ENCODE results near the gene LRP4.

The LRP4 gene

DNA sequence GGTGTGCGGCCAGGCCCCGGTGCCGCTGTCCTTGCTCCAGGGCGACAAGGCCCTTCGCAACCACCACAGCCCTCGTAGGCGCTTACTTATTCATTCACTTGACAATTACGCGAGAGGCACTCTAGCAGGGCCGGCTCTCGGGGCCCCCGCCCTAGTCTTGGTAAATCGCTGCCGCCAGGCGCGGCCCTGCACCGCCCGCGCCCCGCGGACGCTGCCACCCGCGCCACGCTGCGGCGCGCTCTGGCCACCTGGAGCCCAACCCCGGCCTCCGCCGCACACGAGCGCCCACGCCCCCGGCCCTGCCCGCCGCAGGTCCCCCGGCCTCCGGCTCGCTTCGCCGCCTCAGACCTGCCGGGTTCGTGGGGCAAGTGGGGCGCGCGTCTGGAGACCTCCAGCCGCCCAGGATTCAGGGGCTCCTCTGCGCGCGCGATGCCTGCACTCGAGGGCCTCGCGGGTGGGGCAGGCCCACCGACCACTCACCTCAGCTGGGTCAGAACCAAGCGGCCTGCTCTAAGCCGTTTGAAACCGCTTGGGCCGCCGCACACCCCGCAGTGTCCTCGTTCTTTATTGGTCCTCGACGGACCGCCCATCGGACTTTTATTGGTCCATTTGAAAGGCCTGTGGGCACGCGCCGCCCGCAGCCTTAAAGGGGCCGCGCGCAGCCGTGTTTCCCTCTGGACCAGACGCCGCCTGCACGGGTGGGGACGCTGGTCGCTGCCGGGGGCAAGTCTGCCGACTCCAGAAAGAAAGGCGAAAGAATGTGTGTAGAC lies 72.4 kb downstream of the LRP4 start, which contains the start of gene CKAP5:
Gene CKAP5 (minus strand): TSS at position 541 of the 770 bp plus-strand sequence. CDS start 25,049 bp downstream, outside the sequence.
- peak; percentile 90 for DNase-seq

DNA sequence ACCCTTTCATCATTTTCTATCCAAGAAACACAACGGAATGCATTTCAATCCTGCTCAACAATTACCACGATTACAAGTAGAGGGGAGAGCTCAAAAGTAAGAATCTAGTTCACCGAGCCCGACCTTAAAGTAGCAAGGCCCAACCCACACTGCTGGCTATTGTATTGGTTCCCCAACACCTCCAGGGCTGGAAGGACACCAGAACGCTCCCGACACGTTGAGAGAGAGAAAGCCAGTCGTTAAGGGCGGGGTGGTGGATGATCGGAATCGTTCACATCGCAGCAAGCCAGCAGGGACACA lies 73.0 kb downstream of the LRP4 start:
- no peak for DNase-seq

DNA sequence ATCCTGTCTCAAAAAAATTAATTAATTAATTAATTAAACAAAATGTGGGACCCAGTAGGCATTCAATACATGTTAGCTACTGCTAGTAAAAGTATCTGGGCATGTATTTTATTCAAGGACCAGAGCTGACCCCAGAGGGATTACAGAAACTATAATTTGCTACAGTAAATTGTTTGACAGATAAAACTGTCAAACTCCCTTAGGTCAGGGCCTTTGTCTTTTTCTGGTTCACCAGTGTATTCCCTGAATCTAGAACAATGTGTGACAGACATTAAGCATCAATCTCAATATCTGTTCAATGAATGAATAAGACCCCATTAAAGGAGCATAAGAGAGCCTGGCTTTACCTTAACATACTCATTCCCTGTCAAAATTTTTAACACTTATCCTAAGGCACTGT lies 78.2 kb downstream of the LRP4 start:
- no peak for DNase-seq

DNA sequence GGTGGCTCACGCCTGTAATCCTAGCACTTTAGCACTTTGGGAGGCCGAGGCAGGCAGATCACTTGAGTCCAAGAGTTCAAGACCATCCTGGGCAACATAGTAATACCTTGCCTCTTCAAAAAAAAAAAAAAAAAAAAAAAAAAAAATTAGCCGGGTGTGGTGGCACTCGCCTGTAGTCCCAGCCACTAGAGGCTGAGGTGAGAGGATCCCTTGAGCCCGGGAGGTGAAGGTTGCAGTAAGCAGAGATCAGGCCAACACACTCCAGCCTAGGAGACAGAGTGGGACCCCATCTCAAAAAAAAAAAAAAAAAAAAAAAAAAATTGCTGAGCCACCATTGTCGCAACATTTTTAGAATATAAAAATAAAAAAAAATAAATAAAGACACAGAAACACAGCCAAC lies 79.8 kb downstream of the LRP4 start:
- no peak for DNase-seq

DNA sequence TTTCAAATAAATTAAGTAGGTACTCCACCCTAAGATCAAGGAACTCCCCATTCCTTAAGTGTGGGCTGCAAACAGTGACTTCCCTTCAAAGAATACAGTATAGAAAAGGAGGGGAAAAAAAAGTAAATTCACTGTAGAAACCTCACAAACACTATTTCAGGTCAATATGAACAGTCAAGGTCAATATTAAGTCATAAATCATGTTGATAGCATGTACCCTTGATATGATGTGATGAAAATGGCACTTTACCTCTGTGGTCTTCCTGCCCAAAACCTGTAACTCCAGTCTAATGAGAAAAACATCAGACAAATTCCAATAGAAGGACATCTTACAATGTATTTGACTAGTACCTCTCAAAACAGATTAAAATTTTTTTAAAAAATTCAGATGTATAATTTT lies 80.5 kb downstream of the LRP4 start:
- DNase-seq, result no peak

DNA sequence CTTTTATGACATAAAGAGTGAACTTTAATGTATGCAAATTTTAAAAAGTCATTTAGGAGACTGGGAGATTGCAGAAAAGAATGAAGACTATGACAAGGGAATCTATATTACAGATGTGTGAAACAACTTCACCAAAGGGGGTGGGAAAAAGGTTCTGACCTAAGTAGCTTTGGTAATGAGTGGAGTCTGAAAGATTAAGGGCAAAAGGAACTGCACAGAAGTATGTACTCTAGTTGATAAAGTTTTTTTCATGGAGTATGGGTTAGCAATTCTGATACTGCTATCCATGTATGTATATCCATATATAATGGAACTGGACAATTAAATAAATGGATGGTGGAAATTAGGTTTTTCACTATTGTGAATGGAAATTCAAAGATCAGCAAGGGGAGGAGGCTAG lies 81.5 kb downstream of the LRP4 start:
- DNase-seq, result no peak

DNA sequence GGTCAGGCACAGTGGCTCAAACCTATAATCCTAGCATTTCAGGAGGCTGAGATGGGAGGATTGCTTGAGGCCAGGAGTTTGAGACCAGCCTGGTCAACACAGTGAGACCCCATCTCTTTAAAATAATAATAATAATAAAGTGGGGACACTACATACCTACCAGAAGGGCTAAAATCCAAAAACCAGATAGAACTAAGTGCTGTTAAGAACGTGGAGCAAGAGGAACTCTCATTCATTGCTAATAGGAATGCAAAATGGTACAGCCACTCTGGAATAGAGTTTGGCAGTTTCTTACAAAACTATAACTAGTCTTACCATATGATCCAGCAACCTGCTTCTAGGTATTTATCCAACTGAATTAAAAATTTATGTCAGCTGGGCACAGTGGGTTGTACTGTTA lies 81.9 kb downstream of the LRP4 start:
- DNase-seq, result no peak

DNA sequence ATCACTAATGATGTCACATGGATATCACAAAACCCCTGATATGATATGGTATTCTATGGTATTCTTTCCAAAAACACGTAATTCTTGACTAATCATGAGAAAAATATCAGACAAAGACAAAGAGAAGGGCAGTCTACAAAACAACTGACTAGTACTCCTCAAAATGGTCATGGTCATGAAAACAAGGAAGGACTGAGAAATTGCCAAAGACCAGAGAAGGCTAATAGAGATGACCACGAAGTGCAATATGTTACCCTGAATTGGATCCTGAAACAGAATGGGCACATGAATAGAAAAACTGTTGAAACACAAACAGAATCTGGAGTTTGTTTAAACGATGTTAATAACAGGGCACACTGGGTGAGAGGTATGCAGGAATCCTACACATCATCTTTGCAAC lies 82.5 kb downstream of the LRP4 start:
- DNase-seq, result no peak

DNA sequence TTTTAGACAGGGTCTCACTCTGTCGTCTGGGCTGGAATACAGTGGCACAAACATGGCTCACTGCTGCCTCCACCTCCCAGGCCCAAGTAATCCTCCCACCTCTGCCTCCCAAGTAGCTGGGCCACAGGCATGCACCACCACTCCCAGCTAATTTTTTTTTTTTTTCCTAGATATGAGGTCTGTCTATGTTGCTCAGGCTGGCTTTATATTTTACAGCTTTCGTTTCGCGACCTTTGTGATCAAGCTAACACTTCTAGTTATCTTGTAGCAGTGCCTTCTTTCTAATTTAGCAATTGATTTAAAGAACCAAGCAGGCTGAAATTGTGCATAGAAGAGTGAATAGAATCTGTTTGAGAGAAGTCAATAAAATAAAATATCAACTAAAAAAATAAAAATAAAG lies 83.5 kb downstream of the LRP4 start:
- no peak for DNase-seq

DNA sequence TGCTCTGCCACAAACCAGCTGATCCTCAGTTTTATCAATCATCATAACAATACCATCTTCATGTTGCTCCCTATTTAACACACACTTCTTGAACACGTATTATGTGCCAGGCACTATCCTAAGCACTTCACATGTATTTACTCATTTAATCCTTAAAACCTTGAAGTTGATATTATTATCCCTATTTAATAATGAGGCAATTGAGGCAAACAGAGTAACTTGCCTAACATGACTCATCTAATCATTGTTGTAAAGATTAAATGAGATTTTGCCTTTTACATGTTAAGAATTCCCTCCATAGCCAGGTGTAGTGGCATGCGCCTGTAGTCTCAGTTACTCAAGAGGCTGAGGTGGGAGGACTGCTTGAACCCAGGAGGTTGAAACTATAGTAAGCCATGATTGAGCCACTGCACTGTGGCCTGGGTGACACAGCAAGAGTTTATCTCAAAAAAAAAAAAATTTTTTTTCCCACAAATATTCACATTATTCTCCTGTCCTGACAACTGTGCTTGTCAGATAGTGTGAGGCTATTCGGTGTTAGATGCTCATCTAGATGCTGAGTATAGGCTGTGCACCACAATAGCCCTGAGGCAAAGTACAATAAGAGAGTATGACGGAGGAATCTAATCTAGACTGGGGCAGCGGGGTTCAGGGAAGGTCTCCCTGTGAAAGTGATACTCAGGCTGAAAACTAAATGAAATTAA lies 85.7 kb downstream of the LRP4 start:
- DNase-seq, result no peak

DNA sequence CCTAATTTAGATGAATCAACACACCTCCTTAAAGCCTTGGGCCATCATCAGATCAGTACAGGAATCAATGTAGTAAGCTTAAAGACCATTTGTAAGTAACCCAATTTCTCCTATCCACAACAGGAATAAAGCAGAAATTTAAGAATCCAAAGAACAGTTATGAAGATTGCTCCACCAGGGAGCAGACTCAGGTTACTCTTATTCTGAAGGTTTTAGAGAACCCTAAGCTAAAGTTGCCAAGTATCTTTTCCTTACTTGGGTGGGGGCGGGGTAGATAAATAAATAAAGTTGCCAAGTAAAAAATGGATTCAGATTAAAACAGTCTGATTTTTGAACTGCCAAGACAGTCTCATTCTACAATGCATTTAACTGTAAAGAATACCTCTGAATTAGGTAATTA lies 90.4 kb downstream of the LRP4 start:
- DNase-seq, result no peak

DNA sequence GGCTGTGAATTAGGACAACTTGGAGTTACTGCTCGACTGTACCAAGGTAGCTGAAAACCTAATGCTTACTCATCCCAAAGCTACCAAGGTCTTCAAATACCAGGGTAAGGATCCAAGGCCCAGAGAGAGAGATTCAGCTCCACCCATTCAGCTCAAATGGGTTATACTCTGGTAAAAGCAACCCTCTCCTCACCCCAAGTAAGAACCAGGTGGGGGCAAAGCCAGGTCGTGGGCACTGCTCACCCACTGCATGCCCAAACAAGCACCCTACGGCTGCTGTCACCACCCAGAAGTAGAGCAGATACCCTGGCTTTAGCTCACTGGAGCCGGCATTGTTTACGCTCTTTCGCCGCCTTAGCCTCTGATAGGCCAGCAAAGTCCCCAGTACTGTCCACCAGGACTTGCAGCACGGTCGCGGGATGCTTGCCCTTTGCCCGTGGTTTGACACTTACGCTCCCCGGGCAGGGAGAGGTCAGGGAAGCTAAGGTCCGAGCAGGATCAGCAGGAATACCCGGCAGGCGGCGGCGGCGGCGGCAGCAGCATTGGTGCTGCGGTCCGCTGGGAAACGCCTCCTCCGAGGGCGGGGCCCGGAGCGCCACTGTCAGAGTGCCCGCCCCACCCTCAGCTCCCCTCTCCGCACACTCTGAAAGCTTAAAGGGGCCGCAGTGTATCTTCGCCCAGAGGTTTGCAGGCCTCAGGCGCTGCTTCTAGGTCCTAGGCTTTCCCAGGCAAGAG lies 91.9 kb downstream of the LRP4 start:
- peak; percentile 77 for DNase-seq

DNA sequence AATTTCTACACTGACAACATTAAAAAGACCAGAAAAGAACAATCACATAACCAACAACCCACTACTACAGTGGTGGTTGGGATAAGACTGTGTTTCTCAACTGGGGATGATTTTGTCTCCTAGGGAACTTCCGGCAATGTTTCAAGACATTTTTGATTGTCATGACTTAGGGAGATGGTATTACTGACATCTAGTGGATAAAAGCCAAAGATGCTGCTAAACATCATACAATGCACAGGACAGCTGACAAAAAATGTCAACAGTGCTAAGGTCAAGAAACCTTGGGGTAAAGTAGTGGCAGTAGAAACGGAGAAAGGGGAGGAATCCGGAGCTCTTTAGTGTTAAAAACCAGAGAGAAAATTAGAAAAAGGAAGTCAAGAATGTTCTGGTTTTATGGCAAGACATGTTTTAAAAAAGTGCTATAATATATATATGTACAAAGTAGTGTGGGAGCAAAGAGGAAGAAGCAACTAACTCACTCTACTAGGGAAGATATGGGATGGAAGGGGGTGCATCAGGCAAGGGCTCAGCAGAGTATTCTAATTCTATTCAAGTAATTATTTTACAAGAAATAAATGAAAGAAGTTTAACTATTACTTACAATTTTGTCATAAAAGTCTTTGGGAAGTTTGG lies 109.4 kb downstream of the LRP4 start:
- DNase-seq, result no peak
